ENCODE measurements around the gene GRWD1.

The GRWD1 gene

DNA sequence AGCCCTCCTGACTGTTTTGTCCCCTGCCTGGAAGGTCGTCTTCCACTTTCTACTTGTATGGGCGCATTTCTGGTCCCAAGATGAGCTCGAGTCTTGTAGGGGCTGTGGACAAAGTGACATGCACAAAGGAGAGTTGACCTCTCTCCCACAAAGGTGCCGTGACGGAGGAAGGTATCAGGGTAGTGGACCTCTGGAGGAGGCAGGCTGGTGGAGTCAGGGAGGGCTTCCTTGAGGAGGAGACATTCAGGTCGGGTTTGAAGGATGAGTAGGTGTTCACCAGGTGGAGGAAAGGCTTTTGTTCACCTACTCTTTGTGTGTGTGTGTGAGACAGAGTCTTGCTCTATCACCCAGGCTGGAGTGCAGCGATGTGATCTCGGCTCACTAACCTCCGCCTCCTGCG, 25.1 kb downstream of the GRWD1 start:
- no peak for ATAC-seq
- TF ChIP-seq GLIS3 (CRISPR knock-in tag; IDR thresholded peaks at IDR 0.05) (no peak), ZFP3 (CRISPR knock-in tag; IDR thresholded peaks at IDR 0.05) (peak; percentile 90)
- TF ChIP-seq, protein P1, sequence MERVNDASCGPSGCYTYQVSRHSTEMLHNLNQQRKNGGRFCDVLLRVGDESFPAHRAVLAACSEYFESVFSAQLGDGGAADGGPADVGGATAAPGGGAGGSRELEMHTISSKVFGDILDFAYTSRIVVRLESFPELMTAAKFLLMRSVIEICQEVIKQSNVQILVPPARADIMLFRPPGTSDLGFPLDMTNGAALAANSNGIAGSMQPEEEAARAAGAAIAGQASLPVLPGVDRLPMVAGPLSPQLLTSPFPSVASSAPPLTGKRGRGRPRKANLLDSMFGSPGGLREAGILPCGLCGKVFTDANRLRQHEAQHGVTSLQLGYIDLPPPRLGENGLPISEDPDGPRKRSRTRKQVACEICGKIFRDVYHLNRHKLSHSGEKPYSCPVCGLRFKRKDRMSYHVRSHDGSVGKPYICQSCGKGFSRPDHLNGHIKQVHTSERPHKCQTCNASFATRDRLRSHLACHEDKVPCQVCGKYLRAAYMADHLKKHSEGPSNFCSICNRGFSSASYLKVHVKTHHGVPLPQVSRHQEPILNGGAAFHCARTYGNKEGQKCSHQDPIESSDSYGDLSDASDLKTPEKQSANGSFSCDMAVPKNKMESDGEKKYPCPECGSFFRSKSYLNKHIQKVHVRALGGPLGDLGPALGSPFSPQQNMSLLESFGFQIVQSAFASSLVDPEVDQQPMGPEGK (CRISPR knock-in tag; IDR thresholded peaks at IDR 0.05; ENCODE audit: borderline replicate concordance) = no peak

DNA sequence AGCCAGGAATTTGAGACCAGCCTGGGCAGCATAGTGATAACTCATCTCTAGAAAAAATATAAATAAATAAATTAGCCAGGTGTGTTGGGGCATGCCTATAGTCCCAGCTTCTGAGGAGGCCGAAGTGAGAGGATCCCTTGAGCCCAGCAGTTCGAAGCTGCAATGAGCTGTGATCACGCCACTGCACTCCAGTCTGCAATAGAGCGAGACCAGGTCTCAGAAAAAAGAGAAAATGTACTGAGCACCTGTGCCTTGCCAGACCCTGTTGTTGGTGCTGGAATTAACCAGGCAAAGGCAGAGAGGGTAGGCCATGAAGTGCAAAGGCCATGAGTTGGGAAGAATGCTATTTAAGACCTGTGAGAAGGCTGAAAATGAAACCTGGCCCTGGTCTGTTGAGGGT, 26.1 kb downstream of the GRWD1 start:
- TF ChIP-seq ZFP30 (CRISPR knock-in tag; IDR thresholded peaks at IDR 0.05) (no peak), ZNF8 (CRISPR knock-in tag; IDR thresholded peaks at IDR 0.05) (no peak), ISL1 (CRISPR knock-in tag; IDR thresholded peaks at IDR 0.05) (no peak), GLIS3 (CRISPR knock-in tag; IDR thresholded peaks at IDR 0.05) (no peak), ZC3H10 (CRISPR knock-in tag; IDR thresholded peaks at IDR 0.05) (no peak), SNAI2 (CRISPR knock-in tag; IDR thresholded peaks at IDR 0.05) (no peak), RARB (CRISPR knock-in tag; IDR thresholded peaks at IDR 0.05) (no peak)
- ATAC-seq = no peak

DNA sequence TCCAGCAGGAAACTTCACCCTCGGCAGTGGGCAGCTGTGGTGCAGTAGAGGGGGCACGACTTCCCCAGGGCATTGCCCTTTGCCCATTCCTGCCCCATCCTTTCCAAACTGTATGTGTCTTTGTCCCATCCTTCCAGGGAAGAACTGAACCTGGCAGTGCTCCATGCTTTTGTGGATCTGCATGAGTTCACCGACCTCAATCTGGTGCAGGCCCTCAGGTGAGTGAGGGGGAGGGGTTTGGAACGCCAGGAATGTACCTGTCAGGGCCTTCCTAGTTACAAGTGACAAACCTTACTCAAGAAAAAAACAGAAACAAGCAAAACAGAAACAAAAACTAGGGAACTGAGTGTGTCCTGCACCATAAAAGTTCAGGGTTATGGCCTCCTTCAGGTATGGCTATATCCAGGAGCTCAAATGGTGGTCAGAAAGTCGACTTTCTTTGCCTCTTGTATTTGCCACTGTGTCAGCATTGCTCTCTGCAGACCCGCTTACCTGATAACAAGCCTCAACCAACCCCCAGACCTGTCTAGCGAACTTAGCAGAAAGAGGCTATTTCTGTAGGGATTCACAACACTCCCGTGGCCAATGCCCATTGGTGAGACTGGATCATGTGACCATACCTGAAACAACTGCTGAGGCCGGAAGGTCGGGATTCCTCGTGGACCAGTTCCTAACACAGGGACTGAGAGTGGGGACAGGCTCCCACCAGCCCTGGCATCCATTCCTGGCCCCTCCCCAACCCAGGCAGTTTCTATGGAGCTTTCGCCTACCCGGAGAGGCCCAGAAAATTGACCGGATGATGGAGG, 27.6 kb downstream of the GRWD1 start:
- TF ChIP-seq ZNF565 (CRISPR knock-in tag; conservative IDR thresholded peaks at IDR 0.05; ENCODE audit: low read depth) (no peak), CSDC2 (CRISPR knock-in tag; IDR thresholded peaks at IDR 0.05) (no peak), SNAI2 (CRISPR knock-in tag; IDR thresholded peaks at IDR 0.05) (no peak)
- ATAC-seq = no peak

DNA sequence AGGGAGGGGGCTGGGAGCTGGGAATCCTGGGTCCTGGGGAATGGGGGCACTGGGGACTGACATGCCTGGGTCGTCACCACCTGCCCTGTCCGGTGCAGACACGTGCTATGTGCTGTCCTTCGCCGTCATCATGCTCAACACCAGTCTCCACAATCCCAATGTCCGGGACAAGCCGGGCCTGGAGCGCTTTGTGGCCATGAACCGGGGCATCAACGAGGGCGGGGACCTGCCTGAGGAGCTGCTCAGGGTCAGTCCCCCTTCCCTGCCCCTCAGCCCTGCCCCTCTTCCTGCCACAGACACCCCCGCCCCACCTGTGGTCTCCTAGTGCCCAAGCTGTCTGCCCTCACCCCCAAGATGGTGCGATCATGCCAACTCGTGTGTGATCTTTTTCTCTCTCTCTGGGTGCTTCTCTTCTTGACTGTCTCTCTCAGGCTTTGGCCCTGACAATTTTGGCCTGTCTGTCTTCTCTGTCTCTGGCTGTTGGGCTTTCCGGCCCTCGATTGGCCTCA, 28.4 kb downstream of the GRWD1 start:
- no peak for ATAC-seq
- TF ChIP-seq RARB (CRISPR knock-in tag; IDR thresholded peaks at IDR 0.05) (no peak), OSR1 (CRISPR knock-in tag; IDR thresholded peaks at IDR 0.05) (no peak), ARNTL (CRISPR knock-in tag; IDR thresholded peaks at IDR 0.05; ENCODE audit: borderline replicate concordance, low read depth) (no peak), GLIS3 (CRISPR knock-in tag; IDR thresholded peaks at IDR 0.05) (no peak), ZC3H10 (CRISPR knock-in tag; IDR thresholded peaks at IDR 0.05) (no peak), ESRRG (CRISPR knock-in tag; IDR thresholded peaks at IDR 0.05) (no peak), PPARA (CRISPR knock-in tag; IDR thresholded peaks at IDR 0.05; ENCODE audit: borderline replicate concordance) (no peak)
- TF ChIP-seq, protein P2, sequence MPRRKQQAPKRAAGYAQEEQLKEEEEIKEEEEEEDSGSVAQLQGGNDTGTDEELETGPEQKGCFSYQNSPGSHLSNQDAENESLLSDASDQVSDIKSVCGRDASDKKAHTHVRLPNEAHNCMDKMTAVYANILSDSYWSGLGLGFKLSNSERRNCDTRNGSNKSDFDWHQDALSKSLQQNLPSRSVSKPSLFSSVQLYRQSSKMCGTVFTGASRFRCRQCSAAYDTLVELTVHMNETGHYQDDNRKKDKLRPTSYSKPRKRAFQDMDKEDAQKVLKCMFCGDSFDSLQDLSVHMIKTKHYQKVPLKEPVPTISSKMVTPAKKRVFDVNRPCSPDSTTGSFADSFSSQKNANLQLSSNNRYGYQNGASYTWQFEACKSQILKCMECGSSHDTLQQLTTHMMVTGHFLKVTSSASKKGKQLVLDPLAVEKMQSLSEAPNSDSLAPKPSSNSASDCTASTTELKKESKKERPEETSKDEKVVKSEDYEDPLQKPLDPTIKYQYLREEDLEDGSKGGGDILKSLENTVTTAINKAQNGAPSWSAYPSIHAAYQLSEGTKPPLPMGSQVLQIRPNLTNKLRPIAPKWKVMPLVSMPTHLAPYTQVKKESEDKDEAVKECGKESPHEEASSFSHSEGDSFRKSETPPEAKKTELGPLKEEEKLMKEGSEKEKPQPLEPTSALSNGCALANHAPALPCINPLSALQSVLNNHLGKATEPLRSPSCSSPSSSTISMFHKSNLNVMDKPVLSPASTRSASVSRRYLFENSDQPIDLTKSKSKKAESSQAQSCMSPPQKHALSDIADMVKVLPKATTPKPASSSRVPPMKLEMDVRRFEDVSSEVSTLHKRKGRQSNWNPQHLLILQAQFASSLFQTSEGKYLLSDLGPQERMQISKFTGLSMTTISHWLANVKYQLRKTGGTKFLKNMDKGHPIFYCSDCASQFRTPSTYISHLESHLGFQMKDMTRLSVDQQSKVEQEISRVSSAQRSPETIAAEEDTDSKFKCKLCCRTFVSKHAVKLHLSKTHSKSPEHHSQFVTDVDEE (CRISPR knock-in tag; IDR thresholded peaks at IDR 0.05) = no peak
- TF ChIP-seq, protein P1 (CRISPR knock-in tag; IDR thresholded peaks at IDR 0.05; ENCODE audit: borderline replicate concordance) = no peak

DNA sequence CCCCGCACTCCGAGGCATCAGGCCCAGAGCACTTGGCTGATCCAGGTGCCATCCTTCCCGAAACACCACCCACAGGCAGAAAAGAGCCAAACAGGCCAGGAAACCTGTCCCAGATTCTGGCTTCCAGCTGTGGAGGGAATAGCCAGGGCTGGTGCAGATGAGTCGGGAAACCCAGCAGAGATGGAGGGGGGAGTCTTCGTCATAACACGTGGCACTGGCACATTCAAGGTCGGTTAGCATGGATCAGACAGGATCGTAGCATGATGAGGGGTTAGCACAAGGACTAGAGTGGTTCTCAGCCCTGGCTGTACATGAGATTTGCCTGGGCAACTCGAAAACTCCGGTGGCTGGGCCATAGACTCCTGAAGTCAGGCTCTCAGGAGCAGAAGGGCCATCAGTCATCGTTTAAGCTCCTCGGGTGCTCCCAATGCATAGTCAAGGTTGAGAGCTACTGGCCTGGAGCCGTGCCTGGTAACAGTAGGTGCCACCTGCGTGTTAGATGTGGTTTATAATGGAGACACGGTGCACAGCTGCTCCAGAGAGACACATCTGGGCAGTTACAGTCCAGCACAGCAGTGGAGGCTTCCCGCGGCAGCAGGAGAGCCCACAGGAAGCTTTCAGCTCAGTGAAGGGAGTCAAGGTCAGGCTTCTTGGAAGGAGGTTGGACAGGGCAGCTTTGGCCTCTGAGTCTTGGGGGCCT, 29.7 kb downstream of the GRWD1 start:
- no peak for ATAC-seq
- TF ChIP-seq ZNF8 (CRISPR knock-in tag; IDR thresholded peaks at IDR 0.05) (no peak), ZFP30 (CRISPR knock-in tag; IDR thresholded peaks at IDR 0.05) (no peak), BACH2 (CRISPR knock-in tag; IDR thresholded peaks at IDR 0.05; ENCODE audit: borderline replicate concordance) (no peak), PPARA (CRISPR knock-in tag; IDR thresholded peaks at IDR 0.05; ENCODE audit: borderline replicate concordance) (no peak), SNAI2 (CRISPR knock-in tag; IDR thresholded peaks at IDR 0.05) (no peak), RARB (CRISPR knock-in tag; IDR thresholded peaks at IDR 0.05) (no peak), ZNF70 (CRISPR knock-in tag; IDR thresholded peaks at IDR 0.05) (no peak), ZC3H10 (CRISPR knock-in tag; IDR thresholded peaks at IDR 0.05) (no peak), TCF4 (CRISPR knock-in tag; IDR thresholded peaks at IDR 0.05; ENCODE audit: borderline replicate concordance) (no peak), ZNF565 (CRISPR knock-in tag; conservative IDR thresholded peaks at IDR 0.05; ENCODE audit: low read depth) (no peak), GLIS3 (CRISPR knock-in tag; IDR thresholded peaks at IDR 0.05) (no peak), ZFP3 (CRISPR knock-in tag; IDR thresholded peaks at IDR 0.05) (no peak)
- TF ChIP-seq, protein P2 (CRISPR knock-in tag; IDR thresholded peaks at IDR 0.05) = no peak
- TF ChIP-seq, protein P3, sequence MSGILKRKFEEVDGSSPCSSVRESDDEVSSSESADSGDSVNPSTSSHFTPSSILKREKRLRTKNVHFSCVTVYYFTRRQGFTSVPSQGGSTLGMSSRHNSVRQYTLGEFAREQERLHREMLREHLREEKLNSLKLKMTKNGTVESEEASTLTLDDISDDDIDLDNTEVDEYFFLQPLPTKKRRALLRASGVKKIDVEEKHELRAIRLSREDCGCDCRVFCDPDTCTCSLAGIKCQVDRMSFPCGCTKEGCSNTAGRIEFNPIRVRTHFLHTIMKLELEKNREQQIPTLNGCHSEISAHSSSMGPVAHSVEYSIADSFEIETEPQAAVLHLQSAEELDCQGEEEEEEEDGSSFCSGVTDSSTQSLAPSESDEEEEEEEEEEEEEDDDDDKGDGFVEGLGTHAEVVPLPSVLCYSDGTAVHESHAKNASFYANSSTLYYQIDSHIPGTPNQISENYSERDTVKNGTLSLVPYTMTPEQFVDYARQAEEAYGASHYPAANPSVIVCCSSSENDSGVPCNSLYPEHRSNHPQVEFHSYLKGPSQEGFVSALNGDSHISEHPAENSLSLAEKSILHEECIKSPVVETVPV (CRISPR knock-in tag; IDR thresholded peaks at IDR 0.05) = no peak

All from SK-N-SH treated with all-trans-retinoic acid at 6 μM for 48 hours (cell line).